SW480 (cell line): ENCODE measurements around the gene SYTL1.
A peak's percentile ranks its signal among the peaks of the same experiment; 100 is the strongest.

Experiments used
- DNase-seq: peaks from one replicate; pipeline ENCODE4 v3.0.0-alpha.2; 2016; ENCODE audit warnings: low spot score

The SYTL1 gene

DNA sequence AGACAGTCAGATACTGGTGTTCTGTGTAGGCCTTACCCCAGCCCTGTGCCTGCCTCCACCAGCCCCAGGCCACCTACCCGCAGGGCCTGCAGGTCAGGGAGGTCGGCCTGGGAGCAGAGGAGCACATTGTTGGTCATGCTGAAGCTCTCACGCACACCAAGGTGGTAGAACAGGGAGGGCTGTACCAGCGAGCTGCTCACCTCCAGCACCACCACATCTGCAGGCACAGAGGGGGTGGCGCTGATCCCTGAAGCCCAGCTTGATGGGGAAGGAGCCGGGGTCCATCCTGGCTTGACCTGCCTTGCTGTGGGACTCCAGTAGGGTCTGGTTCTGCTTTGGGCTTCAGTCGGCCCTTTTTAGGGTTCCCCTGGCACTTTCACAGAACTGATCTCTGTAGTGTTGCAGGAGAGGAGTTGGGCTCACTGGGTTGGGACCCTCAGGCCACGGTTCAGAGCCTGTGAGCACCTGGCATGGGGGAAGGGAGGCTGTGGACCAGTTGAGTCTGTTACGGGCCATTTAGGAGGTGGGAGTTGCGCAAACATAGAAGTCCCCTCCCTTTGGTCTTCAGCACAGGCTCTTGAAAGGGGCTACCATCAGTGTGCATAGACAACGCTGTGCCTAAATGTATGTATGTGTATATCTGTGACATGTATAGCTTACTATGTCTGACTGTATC, 23.0 kb downstream of the SYTL1 start:
- DNase-seq, result no peak

DNA sequence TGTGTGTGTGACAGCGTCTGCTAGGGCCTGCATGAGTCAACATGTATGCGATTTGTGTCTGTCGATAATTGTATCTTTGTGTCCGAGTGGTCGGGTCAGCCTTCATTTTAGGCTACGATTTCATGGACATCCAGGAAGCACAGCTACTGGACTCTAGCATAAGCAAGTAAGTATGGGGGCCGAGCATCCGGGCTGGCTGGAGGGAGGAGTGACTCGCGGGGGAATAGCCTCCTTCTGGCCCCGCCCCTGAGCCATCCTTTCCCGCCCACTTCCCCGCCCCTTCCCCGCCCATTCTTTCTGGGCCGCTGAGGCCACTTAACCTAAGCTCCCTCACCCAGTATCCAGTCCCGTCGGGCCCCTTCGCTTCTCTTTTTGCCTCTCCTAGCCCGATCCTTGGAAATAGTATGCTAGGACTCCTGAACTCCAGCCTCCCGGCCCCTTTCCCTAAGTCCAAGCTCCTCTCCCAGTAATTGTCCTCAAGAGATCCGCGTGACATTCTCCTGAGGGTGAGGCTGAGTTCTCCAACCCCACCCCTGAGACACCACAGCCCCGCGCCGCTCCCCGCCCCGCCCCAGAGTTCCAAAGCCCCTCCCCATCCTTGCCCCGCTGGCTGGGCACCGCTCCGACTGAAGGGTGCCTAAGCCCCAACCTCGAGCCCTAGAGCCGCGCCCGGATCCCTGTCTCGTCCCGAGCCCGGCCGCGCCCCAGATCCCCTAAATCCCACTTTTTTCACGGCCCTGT, 23.7 kb downstream of the SYTL1 start:
- peak; percentile 87 for DNase-seq

DNA sequence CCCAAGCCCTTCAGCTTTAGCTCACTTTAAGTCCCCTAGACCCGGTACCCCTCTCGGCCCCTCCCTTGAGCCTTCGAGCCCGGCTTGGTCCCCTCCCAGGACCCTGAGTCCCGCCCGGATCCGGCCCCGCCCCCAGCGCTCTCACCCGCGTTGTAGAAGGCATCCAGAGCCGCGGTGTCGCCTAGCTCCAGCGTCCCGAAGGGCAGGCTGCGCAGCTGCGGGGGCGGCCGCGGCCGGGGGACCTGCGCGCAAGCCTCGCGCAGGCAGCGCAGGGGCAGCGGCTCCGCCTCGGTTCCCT, 24.2 kb downstream of the SYTL1 start:
- peak; percentile 82 for DNase-seq

DNA sequence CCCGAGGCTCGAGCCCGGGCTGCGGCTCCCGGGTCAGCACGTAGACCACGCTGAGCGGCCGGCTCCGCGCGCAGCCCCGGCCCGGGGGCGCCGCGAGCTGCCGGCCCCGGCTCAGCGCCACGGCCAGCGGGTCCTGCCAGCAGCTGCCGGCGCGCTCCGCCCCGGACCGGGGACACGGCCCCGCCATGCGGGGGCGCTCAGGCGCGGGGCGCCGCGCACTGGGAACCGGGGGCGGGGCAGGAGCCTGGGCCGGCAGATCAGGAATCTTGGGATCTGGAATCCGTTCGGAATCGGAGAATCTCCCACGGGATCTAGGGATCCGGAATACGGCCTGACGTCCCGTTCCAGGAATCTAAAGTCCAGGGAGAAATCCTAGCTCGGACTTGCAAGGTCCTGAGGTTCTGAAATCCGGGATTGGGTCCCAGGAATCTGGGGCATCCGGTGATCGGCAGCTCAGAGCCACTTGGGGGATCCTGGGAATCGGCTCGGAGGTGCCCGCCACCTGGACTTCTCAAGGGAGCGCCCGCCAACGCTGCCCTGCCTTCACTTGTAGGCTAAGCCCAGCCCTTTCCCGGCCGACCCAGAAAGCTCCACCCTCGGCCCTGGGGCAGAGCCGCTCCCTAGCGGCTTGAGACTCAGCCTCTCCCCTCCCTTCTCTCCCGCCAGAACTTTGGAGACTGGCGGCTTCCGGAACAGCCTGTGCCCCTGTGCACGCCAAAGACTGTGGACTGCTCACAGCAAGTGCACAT, 24.8 kb downstream of the SYTL1 start, which contains the start of gene MAP3K6:
Gene MAP3K6, minus strand, starts transcription at position 551 of the 749 bp plus-strand sequence. Its CDS starts 364 bp downstream, at position 187.
- DNase-seq, result peak; percentile 78

DNA sequence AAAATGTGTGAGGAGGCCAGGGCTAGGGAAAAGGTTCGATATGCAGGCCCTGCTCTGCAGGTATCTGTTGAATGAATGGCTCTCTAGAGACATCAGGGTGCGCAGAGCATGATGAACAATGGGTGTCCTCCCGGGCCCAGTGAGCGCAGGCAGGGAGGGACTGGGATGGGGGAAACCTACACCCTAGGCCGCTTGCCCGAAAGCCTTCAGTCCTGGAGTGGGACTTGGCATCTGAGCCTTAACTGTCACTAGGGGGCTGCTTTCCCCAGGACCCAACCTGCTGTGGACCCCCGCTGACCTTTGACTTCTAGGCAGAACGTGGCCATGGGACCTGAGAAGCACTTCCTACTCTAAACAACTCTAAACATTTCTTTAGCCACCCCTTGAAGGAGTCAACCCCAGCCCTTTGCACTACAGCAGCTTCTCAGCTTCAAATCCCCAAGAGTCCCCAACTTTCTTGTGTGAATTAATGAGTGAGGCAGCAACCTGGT, 25.4 kb downstream of the SYTL1 start:
- no peak for DNase-seq

DNA sequence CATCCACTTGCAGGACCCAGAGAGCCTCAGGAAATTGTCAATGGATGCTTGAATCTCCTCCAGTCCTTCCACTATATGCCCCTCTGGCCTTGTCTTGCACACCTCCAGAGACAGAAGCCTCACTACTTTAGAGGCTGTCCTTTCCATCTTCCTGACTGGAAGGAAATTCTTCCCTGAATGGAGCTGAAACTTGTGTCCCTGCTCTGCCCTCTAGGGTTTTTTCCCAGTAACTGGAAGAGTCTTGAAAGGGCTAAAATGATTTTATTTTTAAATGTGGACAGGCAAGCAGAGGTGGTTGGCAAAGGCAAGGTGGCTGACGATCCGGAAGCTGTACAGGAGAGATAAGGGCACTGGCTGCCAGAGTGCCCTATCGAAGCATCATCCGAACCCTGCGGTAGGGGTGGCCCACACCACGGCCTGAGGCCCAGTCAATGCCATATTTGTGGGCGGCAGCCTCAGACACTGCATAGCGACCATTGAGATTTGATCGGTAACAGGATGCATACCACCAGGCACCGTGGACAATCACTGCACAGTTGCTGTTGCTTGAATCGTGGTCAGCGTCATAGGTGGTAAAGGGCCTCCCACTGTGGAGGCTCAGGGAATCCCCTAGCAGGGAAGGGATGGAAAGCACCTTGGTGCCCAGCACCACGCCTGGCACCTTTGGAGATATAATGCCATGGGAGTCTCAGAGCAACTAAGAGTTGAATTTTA, 27.2 kb downstream of the SYTL1 start:
- no peak for DNase-seq

DNA sequence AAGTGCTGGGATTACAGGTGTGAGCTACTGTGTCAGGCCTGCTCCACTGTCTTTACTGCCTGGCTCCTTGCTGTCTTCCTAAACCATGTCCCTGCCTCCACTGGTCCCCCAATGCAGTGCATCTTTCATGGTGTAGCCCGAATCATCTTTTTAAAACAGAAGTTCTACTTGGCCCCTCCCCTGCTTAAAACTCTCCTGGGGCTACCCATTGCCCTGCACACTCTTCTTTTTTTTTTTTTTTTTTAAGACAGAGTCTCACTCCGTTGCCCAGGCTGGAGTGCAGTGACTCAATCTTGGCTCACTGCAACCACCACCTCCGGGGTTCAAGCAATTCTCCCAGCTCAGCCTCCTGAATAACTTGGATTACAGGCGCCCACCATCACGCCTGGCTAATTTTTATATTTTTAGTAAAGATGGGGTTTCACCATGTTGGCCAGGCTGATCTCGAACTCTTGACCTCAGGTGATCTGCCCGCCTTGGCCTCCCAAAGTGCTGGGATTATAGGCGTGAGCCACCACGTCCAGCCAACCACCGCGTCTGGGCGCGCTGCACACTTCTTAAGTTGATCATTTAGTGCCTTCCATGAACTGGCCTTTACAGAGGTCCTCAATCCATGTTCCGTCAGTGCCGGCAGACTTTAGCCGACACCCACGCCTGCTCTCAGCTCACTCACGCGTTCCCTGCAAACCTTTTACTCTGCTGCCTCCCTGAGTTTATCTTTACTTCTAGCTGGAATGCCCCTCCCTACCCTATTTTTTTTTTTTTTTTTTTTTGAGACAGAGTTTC, 30.4 kb downstream of the SYTL1 start:
- DNase-seq, result no peak

DNA sequence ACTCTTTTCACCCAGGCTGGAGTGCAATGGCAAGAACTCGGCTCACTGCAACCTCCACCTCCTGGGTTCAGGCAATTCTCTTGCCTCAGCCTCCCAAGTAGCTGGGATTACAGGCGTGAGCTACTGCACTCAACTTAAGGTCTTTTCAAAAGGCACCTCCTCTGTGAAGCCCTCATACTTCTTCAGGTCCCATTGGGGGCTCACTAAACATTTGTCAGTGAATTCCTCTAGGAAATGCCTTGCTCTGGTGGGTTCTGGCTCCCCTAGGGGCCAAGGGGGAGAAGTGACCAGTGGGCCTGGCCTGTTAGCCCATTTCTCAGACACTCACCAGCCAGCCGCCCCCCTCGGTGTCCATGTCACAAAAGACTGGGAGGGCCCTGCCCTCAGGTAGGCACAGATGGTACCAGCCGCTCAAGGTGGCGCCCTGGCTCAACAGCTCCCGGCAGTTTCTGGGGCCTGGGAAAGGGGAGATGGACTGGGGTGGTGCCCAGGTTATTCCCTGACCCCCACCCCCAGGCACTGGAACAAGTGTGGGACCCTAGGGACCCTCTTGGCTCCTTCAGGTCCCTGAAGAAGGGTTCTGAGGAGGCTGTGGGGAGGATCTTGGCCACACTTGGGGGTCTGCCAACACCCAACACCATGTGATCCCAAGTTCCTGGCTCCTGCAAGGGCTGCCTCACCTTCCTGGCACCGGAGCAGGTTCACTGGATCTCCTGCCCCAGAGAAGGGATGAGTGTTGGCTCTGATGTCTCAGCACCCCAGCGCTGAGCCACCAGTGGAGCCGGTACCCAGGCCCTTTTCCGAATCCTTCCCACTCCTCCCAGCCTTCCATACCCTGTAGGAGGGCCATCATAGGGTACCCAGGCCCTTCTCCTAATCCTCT, 31.2 kb downstream of the SYTL1 start:
- DNase-seq, result no peak

DNA sequence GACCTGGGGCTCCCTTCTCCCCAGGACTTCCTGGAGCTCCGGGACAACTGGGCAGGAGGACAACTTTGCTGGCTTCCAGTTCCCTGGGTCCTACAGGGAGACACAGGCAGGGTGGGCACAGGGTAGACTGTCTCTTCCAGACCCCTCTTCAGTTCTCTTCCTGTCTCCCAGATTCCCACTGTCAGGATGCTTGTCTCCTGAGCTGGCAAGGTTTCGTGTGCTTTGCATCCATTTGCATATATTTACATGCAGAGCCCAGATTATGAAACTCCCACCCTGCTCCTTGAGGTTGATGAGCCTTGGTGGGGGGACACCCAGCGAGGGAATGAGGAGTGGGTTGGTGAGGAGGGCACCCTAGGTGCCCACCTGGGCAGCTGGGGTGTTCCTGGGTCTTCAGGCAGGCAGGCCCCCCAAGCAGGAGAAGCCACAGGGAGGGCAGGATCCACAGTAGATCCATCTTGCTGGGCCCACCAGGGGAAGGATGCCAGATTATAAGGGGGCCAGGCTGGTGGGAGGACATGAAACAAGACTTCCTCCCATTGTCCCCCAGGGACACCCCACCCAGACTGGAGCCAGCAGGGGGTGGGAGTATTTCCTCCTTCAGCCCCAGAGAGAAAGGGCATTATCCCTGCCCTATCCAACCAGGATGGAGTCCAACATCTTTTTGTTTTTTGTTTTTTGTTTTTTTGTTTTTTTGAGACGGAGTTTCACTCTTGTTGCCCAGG, 32.7 kb downstream of the SYTL1 start, which contains the start of gene FCN3:
Gene FCN3, minus strand, starts transcription at position 463 of the 725 bp plus-strand sequence. Its CDS starts 6 bp downstream, at position 457.
- DNase-seq, result no peak

DNA sequence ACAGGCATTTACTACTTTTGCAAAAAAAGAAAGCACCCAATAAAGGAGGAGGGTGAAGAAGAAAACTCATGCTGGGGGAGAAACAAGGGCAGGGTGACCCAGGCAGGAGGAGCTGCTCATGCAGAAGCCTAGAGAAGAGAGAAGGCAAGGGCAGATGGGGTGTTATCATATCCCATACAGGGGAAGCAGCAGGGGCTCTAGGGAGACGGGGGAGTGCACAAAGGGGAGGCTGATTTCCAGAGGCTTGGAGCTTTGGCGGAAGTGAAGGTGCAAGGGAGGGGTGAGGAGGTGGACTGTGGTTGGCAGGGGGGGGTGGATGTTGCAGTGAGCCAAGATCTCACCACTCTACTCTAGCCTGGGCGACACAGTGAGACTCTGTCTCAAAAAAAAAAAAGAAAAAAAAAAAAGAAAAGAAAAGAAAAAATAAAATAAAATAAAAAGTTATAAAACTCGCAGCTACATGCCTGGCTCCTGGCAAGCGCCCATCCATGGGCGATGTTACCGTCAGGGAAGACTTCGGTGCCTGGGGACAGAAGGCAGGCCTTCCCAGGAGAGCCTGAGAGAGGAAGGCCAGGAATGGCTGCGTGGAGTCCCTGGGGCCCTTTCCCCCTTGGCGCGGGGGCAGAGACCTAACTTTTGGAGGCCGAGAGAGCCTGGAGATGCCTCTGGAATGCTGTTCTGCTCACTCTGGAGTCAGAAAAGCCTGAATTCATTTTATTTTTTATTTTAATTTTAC, 36.1 kb downstream of the SYTL1 start:
- no peak for DNase-seq

DNA sequence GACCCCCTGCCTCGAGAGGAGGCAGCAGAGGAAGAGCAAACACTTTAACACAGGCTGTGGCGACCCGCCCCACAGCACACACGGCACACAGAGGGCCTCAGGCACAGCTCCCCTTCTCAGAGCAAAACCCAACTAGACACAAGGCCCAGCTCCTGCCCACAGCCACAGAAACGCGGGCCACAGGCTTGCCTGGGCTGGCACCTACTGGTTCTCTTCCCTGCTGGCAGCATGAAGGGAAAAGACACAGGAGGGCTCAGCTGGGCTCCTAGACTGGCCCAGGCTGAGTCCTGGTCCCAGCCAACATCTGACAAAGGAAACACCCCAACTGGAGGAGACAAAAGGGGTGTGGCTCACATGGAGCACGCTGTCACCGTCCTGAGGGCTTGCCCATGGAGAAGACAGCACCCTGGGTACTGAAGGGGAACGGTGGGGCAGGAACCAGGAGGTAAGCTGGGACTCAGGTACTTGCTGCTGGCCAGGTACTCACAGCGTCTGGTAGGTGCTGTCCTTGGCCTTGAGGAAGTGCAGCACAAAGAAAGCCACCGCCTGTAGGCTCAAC, 37.8 kb downstream of the SYTL1 start:
- no peak for DNase-seq

DNA sequence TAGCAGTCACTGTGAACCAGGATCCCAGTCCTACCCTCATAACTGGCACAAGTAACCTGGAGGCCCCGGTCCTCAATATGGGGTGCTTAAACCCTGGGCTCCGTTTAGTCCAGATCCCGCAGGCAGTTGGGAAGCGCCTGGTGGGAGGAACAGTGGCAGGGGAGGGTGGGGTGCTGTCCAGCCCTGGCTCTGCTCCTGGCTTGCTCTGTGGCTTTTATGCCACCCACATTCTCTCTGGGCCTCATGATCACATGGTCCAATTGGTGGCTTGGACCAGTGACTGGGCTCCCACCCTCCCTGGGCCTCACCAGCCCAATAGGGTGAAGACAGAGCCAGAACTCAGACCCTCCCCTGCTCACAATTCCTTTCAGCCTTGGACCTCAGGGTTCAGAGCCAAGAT, 38.4 kb downstream of the SYTL1 start:
- DNase-seq, result no peak

DNA sequence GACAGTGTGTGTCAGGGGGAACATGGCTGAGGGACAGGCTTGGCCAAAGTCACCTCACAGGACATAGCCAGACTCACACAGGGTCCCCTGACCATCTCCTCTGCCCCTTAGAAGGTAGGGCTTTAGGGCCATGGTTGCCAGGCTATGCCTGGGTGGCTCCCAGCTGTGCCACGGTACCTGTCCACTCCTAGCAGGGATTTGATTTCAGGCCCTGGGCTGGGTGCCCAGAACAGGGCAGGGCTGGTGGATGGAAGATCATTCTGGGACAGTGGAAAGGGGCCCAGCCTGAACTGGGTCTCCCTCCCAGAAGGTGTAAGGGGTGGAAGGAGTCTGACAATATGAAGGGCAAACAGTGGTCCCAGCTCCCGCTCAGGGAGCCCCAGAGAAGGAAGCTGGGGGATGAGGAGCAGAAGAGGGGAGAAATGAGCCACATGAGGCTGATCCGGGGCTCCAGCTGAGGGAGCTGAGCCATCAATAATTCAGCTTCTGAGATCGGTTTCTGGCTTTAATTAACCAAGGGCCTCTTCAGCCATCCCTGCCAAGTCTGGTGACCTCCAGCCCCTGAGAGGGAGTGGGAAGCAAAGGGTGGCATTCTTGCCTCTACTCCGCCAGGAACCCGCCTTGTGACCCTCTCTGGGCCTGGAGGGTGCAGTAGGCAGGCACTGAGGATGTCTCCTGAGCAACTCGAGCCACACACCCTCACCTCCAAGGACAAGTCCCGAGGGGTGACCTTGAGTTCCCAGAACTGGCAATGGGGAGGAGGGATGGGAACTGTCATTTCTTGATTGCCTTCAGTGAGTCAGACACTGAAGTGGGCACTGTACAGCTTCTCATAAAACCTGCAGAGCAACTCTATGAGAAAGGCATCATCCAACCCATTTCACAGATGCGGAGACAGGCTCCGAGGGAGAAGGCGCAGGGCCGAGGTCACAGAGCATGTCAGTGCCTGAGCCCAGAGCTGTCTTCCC, 39.2 kb downstream of the SYTL1 start:
- DNase-seq, result no peak

DNA sequence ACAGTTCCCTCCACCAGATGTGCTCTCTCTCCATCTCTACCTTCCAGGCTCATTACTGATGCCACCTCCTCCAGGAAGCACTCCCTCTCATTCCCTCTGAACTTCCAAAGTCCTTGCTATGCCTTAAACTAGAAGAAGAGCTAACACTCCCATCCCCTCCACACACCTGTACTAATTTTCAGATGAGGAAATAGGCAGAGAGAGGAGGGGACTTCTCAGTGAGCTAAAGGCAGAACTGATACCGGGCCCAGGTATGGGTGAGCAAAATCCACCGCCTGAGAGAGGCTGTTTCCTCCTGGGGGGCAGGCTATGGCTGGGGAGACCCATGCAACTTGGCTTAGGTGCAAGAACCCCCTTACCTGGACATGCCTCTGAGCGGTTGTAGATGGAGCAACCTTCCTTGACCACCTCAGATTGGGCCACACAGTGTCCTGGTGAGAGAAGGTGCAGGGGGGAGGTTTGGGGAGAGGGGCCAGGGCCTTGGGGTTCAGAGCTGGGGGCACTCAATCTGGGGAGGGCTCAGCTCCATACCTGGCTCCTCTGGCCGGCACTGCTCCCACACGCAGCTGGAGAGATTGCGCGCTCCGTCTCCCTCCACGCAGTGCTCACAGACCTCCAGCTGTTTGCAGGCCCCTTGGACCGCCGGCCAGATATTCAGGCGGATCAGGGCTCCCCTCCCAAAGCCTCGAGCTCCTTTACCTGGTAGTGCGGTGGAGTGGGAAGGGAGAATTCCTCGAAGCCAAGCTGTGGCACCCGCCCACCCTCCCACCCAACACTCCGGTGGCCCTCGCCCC, 40.3 kb downstream of the SYTL1 start:
- no peak for DNase-seq

DNA sequence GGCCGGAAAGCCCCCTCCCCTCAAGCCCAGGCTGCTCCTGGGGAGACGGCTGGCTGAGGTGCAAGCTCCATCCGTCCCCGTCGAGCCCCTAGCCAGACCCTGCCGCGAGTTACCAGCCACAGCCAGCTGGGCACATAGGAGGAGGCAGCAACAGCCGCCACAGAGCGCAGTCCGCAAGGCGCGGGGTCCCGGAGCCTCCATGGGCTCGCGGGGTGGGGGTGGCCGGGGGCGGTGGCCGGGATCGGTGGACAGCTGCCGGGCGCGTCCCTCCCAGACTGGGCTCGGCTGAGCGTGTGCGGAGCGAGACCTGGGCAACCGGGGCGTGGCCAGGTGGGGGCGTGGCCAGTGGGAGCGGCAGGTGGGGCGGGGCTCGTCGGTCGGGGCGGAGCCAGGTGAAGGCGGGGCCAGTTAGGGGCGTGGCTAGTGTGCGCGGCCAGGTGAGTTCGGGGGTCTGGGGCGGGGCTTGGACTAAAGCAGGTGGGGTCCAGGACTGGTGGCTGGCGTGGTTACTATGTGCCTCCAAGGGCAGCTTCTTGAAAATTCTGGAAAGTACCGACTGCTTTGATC, 41.3 kb downstream of the SYTL1 start, which contains the start of gene CD164L2:
Gene CD164L2, minus strand, starts transcription at position 295 of the 567 bp plus-strand sequence. Its CDS starts 94 bp downstream, at position 201.
- peak; percentile 29 for DNase-seq

DNA sequence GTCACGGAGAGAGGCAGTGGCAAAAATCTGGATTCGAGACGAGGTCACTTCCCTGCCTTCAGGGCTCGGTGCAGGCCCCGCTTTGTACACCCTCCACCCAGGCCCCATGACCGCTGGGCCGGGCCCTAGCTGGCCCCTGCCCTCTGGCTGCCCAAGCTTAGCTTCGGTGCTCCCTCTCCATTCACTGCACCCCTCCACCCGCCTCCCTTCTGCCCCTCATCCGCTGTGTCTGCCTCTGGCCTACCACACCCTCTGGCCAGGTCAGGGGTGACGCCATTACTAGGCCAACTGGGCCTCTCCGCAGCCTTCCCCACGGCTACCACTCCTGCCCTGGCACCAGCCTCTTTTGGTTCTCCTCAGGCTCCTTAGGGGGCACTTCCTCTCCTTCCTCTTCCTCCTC, 41.8 kb downstream of the SYTL1 start:
- DNase-seq, result no peak
